PFSK-1 (cell line): ENCODE measurements around the gene CYBA.

Experiments
- FOXP2 ChIP-seq: optimal IDR thresholded peaks from 2 replicates; pipeline ENCODE3; 2011; ENCODE audit warnings: borderline replicate concordance, control low read depth, inconsistent platforms; ENCODE audit not compliant: insufficient read depth; ENCODE audit errors: extremely low read length, extremely low read depth
- POLR2AphosphoS5 ChIP-seq: IDR thresholded peaks from 2 replicates; pipeline ENCODE4 v1.6.1; 2012; ENCODE audit warnings: low read depth, mild to moderate bottlenecking, control low read depth, low read length, moderate library complexity
- SIN3A ChIP-seq: IDR thresholded peaks from 2 replicates; pipeline ENCODE4 v1.6.1; 2012; ENCODE audit warnings: mild to moderate bottlenecking, low read length, moderate library complexity, borderline replicate concordance; ENCODE audit not compliant: insufficient read depth
- TAF1 ChIP-seq: IDR thresholded peaks from 2 replicates; pipeline ENCODE4 v1.6.1; 2012; ENCODE audit warnings: low read length, control low read depth, borderline replicate concordance; ENCODE audit not compliant: insufficient read depth
- TF ChIP-seq, protein P1 (sequence below), 2 experiments: IDR thresholded peaks; 2 replicates each; pipeline versions ENCODE4 v1.6.1 to v1.8.0; 2011 to 2012; ENCODE audit warnings: low read depth in 2 of 2, low read length in 2 of 2, control low read depth in 1 of 2, inconsistent platforms in 1 of 2, mild to moderate bottlenecking in 1 of 2, moderate library complexity in 1 of 2; ENCODE audit not compliant: insufficient read depth in 1 of 2

CYBA gene

DNA sequence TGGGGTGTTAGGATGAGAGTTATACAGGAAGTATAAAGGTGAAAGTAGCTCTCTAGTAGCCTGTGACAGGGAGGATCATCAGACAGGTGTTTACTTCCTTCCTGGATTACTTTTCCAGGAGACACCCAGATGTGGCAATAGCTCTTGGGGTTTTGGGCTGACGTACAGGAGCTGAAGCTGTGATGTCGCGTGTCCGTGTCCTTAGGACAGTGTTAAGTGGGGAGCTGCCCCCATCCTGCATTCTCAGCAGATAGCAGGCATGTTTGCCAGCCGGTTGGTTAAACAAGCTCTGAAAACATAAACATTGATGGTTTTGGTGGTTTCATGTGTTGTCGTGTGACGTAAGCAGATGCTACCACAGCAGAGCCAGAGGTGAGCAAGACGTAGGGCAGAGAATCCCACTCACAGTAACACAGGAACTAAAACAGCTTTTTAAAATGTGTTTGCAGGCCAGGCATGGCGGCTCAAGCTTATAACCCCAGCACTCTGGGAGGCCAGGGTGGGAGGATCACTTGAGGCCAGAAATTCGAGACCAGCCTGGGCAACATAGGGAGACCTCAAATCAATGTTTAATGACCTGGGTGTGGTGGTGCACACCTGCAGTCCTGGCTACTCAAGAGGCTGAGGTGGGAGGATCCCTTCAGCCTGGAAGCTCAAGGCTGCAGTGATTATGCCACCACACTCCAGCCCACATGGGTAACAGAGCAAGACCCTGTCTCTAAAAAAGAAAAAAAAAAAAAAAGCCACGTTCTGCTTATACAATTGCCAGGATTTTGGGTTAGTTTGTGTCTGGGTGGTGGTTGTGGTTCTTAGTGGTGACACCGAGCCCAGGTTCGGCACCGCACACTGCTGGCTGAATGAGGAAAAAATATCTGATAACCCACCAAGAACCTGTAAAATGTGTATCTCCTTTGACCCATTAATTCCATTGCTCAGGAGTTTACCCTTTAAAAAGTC is 30.7 kb downstream of the CYBA start:
- no peak for TF ChIP-seq SIN3A
- TF ChIP-seq TAF1: no peak
- no peak for TF ChIP-seq FOXP2
- TF ChIP-seq POLR2AphosphoS5: no peak
- TF ChIP-seq, protein P1, sequence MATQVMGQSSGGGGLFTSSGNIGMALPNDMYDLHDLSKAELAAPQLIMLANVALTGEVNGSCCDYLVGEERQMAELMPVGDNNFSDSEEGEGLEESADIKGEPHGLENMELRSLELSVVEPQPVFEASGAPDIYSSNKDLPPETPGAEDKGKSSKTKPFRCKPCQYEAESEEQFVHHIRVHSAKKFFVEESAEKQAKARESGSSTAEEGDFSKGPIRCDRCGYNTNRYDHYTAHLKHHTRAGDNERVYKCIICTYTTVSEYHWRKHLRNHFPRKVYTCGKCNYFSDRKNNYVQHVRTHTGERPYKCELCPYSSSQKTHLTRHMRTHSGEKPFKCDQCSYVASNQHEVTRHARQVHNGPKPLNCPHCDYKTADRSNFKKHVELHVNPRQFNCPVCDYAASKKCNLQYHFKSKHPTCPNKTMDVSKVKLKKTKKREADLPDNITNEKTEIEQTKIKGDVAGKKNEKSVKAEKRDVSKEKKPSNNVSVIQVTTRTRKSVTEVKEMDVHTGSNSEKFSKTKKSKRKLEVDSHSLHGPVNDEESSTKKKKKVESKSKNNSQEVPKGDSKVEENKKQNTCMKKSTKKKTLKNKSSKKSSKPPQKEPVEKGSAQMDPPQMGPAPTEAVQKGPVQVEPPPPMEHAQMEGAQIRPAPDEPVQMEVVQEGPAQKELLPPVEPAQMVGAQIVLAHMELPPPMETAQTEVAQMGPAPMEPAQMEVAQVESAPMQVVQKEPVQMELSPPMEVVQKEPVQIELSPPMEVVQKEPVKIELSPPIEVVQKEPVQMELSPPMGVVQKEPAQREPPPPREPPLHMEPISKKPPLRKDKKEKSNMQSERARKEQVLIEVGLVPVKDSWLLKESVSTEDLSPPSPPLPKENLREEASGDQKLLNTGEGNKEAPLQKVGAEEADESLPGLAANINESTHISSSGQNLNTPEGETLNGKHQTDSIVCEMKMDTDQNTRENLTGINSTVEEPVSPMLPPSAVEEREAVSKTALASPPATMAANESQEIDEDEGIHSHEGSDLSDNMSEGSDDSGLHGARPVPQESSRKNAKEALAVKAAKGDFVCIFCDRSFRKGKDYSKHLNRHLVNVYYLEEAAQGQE (IDR thresholded peaks at IDR 0.05; ENCODE audit: insufficient read depth in 1 of 2, low read depth in 2 of 2, low read length in 2 of 2): no peak

DNA sequence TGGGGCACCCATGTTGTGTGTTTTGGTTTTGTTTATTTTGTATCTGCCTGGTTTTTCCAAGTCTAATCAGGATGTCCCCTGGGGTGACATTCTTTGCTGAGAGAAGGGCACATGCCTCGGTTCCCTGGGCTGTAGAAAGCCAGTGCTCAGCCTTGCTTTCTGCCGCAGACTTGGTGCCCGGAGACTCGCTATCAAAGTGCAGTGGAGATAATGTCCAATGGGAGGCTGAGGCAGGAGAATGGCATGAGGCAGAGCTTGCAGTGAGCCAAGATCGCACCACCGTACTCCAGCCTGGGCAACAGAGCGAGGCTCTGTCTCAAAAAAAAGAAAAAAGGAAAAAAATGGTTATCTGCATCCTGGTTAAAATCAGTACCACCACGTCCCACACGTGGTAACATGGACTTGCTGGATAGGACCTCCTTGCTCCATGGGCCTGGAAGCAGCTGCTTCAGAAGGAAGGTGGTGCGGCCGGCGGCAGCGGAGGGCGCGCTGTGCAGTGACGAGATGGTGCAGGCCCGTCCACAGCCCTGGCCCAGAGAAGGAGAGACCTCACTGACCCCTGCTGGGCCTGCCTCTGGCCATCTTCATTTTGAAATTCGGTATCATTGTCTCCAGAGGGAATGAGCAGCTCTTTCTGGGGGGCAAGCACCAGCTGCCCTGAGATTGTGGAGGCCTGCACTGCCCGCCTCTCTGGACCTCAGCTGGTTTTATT is 31.7 kb downstream of the CYBA start:
- TF ChIP-seq, protein P1 (IDR thresholded peaks at IDR 0.05; ENCODE audit: insufficient read depth in 1 of 2, low read depth in 2 of 2, low read length in 2 of 2): no peak
- no peak for TF ChIP-seq TAF1
- no peak for TF ChIP-seq POLR2AphosphoS5
- TF ChIP-seq FOXP2: no peak
- TF ChIP-seq SIN3A: no peak

DNA sequence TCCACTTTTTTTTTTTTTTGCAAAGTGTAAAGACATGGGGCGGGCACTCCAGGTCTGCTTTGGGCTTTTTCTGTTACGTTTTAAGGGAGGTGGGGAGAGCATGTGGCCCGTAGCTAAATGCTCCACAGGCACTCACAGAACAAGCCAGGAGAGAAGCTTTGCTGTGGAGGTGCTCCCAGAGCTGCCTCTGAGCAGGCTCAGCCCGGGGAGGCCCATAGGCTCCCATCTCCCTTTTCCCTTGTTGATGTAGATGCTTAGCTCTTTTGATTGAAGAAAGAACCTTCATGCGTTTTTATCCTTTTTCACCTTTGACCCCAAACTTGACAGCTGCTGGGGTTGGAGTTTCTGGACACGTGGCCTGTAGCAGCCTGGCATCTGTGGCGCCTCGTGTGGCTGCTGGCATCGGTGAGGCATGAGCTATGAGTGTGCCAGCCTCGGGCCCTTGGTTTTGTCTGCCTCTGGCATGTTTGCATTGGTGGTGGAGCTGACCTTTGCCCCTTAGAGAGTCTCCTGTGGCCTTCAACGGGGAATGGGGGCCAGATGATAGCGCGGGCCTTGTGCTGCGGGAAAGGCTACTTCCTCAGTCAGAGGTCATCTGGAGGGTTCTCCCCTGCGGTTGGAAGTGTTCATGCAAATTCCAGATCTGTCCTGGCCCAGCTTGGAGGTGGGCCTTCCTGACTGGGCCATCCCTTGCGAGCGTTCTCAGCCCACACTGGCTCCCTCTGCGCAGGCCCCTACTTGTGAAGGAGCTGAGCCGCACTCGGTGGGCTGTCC is 32.5 kb downstream of the CYBA start:
- TF ChIP-seq SIN3A (no peak), POLR2AphosphoS5 (no peak), FOXP2 (no peak), TAF1 (no peak)
- TF ChIP-seq, protein P1 (IDR thresholded peaks at IDR 0.05; ENCODE audit: insufficient read depth in 1 of 2, low read depth in 2 of 2, low read length in 2 of 2): no peak

DNA sequence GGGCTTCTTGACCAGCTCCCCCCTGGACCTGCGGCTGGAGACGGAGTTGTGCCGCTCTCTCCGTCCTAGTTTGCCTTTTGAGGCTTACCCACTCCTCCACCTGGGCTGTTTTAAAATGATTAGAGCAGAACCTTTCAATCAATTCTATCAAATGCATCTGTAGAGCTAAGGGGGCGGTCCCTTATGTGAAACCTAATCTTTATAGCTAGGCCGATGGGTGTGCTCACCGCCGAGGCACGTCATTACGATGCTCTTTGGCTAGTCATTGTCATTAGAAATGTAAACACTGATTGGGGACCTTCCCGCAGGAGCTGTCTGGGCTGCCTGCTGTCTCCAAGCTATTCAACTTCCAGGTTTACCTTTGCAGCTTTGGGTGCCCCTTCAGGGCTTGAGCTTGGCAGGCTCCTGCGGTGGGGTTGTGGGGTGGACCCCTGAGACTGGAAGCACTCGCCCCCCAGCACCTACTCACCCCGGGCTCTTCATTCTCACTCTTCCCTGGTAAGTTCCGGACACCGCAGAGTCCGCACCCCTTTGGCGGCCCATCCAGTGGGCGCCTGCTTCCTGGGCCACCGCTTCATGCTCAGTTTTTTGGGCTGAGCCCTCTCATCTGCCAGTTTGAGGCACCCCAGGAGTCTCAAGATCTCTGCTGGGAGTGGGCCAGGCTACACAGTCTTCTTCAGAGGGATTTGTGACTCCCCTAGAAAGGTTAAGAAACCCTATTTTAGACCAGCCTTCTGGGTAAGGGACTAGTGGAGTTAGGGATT is 33.4 kb downstream of the CYBA start:
- TF ChIP-seq FOXP2 (no peak), TAF1 (no peak), SIN3A (no peak), POLR2AphosphoS5 (no peak)
- TF ChIP-seq, protein P1 (IDR thresholded peaks at IDR 0.05; ENCODE audit: insufficient read depth in 1 of 2, low read depth in 2 of 2, low read length in 2 of 2): no peak
